NT2/D1 (cell line): Measurements from ENCODE around the gene PSIP1.
"Not testable (repeated sequence)": the region's sequence is repeated elsewhere in the genome, so short reads cannot be mapped to it uniquely, and the experiment has no call there.

ENCODE experiments used
- SUZ12 ChIP-seq: IDR thresholded peaks from 2 replicates; pipeline ENCODE4 v1.6.1; 2011; ENCODE audit not compliant: insufficient read length, insufficient read depth; ENCODE audit errors: extremely low read depth
- YY1 ChIP-seq: IDR thresholded peaks from 2 replicates; pipeline ENCODE4 v1.6.1; 2011; ENCODE audit not compliant: insufficient read length, insufficient read depth
- ZNF274 ChIP-seq: IDR thresholded peaks from 2 replicates; pipeline ENCODE4 v1.6.1; 2011; ENCODE audit warnings: mild to moderate bottlenecking, low read depth, low read length

DNA sequence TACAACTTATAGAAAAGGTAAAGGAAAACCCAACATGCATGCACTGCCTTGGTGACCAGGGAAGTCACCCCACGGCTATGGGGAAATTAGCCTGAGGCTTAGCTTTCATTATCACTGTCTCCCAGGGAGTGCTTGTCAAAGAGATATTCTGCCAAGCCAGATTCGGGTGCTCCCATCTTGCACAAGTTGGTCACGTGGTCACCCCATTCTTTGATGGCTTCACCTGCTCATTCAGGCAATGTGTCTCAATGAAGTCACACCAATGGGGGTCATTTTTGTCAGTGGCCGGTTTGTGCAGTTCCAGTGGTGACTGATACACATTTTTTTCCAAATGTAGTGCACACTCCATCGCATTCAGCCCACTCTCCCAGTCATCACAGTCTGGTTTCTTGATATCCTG lies 16.3 kb upstream of the PSIP1 start:
- not testable (repeated sequence) for TF ChIP-seq YY1, ZNF274, SUZ12
